Measurements from ENCODE around the gene VAV1.

VAV1 gene

DNA sequence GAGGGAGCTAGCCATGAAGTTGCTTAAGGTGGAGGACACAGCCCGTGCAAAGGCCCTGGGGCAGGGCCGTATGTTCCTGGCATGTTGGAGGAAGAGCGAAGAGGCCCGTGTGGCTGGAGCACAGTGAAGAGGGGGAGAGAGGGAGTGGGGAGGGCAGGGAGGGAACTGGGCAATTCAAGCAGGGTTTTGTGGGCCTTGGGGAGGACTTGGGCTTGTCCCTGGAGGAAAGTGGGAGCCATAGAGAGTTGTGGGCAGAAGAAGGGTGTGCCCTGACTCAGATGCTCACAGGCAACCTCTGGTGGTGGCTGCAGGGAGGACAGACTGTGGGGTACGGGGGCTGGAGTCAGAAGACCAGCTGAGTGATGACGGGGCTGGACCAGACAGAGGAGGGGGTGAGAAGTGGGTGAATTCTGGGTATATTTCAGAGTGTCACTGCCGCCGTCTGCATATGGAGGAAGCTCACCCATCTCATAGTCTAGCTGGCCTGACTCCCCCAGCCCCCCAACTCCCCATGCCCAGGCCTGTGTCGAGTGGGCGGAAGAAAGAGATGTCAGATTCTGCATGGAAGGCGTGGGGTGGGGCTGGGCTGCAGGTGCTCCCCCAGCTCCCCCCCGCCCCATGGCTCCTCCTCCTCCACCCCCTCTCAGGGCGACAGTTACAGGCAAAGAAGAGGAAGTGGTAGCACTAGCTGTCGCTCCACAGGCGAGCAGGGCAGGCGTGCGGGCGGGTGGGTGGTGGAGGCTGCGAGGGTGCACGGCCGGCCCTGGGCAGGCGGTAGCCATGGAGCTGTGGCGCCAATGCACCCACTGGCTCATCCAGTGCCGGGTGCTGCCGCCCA lies at the start of gene VAV1:
Gene VAV1, plus strand, starts transcription at position 681 of the 838 bp plus-strand sequence. Its CDS starts 100 bp downstream, at position 781.
- peak; percentile 88 for DNase-seq

DNA sequence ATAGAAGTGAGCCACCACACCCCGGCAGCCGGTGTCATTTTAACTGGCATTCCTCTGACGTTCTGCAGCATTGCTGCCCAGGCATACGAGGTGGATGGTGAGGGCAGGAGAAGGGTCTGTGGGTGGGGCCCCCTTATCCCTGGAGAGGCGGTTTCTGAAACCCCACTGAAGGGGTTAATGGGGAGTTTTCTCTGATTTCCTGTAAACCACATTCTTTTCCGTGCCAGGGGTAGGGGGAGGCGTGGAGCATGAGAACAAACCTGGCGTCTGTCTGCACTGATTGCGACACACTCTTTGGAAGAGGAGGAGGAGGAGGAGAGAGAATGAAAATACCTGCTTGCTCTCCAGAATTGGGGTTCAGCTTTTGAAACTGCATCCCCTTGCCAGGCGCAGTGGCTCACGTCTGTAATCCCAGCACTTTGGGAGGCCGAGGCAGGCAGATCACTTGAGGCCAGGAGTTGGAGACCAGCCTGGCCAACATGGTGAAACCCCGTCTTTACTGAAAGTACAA lies 49.3 kb upstream of the VAV1 start:
- DNase-seq = no peak

GRCh38 chr19:6723738-6724137 lies 48.8 kb upstream of the VAV1 start:
- no peak for DNase-seq

- no peak for DNase-seq
These were observed 47.6 kb upstream of the VAV1 start for GRCh38 chr19:6724631-6725492.

- no peak for DNase-seq
These were observed 46.8 kb upstream of the VAV1 start for GRCh38 chr19:6725513-6726231.

DNA sequence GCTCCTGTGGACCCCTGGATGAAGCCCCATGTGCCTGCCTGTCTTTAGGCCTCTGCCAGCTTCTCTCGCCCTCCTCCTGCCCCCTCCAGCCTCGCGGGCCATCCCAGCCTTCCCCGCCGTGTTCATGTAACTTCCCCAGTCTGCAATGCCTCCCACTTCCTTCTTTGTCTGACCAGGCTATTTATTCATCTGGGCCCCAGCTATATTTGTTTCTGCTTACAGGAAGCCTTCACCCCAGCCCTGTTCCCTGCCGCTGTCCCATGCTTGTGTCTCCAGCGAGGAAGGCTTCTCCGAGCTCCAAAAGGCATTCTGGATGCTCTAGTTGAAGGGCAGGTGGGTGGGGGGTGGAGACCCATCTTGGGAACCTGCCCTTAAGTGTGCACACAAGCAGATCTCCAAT lies 44.2 kb upstream of the VAV1 start:
- DNase-seq = no peak

DNA sequence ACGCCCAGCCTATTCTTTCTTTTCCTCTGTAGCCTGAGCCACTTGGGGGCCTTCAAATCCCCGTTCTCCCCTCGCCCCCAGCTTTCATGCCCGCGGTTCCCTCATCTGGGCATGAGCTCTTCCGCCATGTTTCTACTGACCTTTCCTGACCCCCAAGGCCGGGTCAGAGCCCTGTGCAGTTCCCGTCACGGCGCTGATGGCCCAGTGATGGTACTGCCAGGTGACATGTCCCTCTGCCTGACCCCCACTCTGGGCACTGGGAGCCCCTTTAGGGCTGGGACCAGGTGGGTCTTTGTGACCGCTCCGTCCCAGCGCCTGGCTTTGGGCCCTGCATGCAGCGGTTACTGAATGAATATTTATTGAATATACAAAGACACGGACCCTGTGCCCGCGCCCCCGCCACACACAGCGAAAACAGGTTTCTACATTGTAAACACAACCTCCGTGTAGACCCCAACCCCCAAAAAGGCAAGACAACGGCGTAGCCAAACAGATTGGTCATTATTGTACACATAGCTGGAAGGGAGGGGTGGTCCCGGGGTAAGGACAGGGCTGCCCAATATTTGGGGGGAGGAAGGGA lies 42.8 kb upstream of the VAV1 start:
- no peak for DNase-seq

- DNase-seq = peak; percentile 49
These were observed 42.2 kb upstream of the VAV1 start for GRCh38 chr19:6730153-6730804.

GRCh38 chr19:6730941-6731670 lies 41.4 kb upstream of the VAV1 start:
- DNase-seq = no peak

GRCh38 chr19:6731822-6732221 lies 40.7 kb upstream of the VAV1 start:
- no peak for DNase-seq

GRCh38 chr19:6732803-6733337 lies 39.6 kb upstream of the VAV1 start:
- DNase-seq = no peak

- DNase-seq = no peak
These were observed 39.0 kb upstream of the VAV1 start for GRCh38 chr19:6733338-6734095.

GRCh38 chr19:6734096-6734696 lies 38.3 kb upstream of the VAV1 start:
- DNase-seq = no peak

DNA sequence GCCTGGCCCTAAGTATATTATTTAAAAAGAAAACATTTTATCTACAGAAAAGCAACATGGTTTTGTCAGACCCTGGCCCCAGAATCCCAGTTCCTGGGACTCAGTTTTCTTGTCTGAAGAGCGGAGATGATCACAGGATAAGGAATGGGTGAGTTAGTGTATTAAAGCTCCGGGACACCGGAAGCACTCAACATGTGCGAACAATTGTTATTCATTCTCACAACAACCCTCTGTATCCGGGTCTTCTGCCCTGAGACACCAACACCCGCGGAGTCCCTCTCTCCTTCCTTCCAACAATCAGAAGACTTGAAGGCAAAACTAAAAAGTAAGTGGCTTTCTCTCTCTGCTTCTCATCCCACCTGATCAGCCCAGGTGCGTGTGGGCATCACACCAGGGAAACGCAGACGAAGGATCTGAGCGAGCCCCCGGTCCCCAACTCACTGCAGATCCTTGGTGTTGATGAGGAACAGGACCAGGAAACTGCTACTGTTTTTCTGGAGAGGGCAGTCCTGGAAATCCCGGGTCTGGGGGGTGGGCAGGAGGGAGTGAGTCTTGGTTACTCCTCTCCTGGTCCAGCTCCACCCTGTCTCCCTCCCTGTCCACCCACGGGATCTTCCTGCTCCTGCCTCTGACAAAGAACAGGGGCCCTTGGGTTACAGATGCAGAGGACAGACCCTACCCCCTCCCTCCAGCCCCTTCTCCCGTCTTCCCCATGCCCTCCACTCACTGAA lies 37.2 kb upstream of the VAV1 start:
- DNase-seq = no peak

GRCh38 chr19:6736169-6736916 lies 36.2 kb upstream of the VAV1 start:
- peak; percentile 82 for DNase-seq

DNA sequence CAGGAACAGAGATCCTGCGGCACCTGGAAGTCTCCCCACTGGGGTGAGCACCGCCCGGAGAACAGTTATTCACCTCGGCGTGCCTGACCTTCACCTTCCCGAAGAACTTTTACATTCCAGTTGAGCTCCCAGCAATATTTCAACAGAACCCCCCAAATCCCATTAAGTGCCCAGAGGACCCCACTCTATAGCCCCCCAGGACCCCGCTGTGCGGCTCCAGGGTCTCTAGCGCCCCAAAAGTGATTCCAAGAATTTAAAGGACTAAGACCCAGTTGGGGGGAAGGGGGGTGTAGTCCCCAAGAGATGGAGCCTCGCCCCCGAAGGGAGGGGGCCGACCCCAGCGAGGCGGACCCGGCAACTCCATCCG lies 35.6 kb upstream of the VAV1 start:
- DNase-seq = no peak

DNA sequence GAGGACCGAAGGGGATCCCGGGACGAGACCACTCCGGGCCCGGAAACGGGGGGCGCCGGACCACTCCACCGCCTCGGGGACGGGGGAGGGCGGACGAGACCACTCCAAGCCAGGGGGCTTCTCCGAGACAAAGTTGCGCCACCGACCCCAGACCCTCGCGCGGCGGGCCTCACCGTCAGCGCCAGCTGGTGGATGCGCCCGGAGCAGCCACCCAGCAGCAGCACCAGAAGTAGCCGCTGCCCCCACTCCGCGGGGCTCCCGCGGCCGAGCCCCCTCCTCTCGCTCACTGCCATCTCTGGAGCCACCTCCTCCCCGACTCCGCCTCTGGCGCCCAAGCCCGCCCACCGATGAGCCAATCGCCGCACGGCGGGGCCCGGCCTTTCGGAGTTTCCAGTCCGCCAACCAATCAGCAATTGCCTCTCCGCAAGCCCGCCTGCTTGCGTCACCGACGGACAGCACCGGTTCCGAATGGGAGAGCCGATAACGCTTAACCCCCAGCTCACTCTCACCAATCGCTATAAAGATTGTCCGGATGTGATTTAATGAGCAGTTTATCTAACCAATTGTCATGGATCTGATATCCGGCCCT lies 35.1 kb upstream of the VAV1 start, which contains the start of gene GPR108:
Gene GPR108, minus strand, starts transcription at position 297 of the 589 bp plus-strand sequence. Its CDS starts 4 bp downstream, at position 293.
- DNase-seq = peak; percentile 100
